ENCODE measurements around the gene SELE.

Gene SELE, protein sequence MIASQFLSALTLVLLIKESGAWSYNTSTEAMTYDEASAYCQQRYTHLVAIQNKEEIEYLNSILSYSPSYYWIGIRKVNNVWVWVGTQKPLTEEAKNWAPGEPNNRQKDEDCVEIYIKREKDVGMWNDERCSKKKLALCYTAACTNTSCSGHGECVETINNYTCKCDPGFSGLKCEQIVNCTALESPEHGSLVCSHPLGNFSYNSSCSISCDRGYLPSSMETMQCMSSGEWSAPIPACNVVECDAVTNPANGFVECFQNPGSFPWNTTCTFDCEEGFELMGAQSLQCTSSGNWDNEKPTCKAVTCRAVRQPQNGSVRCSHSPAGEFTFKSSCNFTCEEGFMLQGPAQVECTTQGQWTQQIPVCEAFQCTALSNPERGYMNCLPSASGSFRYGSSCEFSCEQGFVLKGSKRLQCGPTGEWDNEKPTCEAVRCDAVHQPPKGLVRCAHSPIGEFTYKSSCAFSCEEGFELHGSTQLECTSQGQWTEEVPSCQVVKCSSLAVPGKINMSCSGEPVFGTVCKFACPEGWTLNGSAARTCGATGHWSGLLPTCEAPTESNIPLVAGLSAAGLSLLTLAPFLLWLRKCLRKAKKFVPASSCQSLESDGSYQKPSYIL

DNA sequence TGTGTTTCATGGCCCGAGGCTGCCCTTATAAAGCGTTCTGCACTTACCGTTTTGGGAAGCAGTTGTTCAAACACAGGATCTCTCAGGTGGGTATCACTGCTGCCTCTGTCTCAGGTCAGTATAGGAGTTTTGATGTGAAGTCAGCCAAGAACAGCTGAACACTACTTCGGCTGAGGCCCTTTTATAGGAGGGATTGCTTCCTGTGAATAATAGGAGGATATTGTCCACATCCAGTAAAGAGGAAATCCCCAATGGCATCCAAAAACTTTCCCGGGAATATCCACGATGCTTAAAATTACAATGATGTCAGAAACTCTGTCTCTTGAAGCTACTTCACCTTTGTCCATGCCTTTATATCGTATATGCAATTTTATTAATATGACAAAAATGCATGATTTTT, at the start of gene SELE:
TSS of gene SELE (minus strand) at position 156 of the 400 bp plus-strand sequence. CDS start 467 bp downstream, outside the sequence.
- no peak for DNase-seq

DNA sequence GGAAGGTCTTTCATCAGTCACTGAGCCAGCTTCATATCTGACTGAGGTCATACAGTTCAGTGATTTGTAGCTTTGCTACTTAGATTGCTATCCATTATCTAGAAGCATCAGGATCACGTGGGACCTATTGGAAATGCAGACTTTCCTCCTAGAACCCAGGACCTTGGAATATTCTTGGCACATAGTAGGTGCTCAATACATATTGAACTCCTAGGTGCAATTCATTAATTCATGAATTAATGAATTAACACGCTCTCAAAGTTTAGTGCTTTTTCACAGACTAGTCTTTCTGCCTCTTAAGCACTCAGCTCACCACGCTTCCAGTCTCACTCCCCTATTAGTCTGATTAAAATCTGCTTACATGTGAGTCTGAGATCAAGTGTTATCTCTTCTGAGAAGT, 48.7 kb upstream of the SELE start:
- in situ Hi-C loops (cut with HindIII; ENCODE audit: low pct_ligation_motif_present, low pct_unique_long_range_greater_than_20kb, low sequenced_read_pairs), result no loop called here
- DNase-seq, result no peak

More for the DNA sequence above, at the start of gene SELE:
- in situ Hi-C loops (cut with HindIII; ENCODE audit: low pct_ligation_motif_present, low pct_unique_long_range_greater_than_20kb, low sequenced_read_pairs), result no loop called here

DNA sequence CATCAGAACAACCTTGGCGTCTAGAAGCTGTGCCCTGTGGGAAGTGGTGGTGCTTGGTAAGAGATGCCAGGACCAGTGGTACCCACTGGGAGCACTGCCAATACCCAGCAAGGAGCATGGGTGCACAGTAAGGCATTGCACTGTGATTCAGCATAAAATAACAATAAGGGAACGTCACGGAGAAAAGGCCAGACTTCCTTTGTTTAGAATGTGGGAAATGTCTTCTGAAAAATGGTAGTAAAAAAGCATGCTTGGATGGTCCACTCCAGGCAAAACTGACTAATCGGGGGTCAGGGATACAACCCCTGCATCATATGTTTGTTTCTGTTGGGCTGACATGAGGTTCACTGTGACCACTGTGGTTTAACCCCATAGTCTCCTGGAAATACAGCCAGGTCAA, 46.1 kb upstream of the SELE start:
- in situ Hi-C loops (cut with HindIII; ENCODE audit: low pct_ligation_motif_present, low pct_unique_long_range_greater_than_20kb, low sequenced_read_pairs), result no loop called here
- no peak for DNase-seq

DNA sequence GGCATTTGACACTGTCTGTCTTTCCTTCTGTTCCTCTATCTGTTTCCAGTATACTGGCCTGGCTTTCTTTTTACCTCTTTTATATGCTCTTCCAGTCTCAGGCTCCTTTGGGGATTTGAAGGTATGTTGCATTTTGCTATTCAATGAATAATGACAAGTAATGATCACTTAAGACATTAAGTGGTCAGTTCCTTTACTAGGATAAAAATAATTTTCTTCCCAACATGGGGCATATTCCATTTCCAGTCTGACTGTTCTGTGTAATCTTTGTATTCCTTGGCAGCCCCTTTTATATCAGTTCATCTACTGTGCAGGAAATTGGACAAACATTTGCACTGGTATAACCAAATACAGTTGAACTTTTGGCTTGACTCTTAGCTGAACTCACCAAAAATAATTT, 45.3 kb upstream of the SELE start:
- in situ Hi-C loops (cut with HindIII; ENCODE audit: low pct_ligation_motif_present, low pct_unique_long_range_greater_than_20kb, low sequenced_read_pairs), result no loop called here
- no peak for DNase-seq

DNA sequence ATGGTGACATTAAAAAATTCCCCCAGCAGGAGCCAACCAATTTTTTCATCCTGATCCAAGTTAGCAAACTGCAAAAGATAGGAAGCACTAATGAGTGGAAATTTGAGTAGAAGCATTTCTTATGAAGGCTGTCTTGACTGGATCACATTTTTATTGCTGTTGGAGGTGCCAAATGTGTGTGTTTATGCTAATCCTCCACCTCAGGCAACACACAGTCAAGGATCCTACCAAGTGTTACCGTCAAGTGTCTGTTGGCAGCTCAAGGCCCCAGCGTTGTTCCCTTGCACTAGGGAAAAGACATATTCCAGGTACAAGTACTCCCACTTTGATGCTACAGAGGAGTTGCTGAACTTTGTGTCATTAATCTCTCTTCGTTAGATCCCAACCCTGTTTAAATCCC, 42.6 kb upstream of the SELE start:
- in situ Hi-C loops (cut with HindIII; ENCODE audit: low pct_ligation_motif_present, low pct_unique_long_range_greater_than_20kb, low sequenced_read_pairs), result no loop called here

DNA sequence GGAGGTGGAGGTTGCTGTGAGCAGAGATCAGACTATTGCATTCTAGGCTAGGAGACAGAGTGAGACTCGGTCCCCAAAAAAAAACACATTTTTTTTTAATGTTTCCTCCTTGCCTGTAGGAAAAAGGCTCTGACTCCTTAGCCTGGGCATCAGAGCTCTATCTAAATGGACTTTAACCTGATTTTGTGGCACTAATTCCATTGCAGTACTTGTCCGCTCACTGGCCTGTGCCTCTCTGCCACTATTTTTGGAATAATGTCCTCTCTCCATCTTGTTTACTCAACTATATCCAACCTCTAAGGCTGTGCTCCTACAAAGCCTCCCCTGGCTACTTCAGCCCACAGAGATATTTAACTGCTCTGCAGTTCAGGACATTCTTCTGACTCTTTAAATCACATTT, 34.3 kb upstream of the SELE start:
- DNase-seq, result no peak
- in situ Hi-C loops (cut with HindIII; ENCODE audit: low pct_ligation_motif_present, low pct_unique_long_range_greater_than_20kb, low sequenced_read_pairs), result no loop called here

More for the DNA sequence above, 42.6 kb upstream of the SELE start:
- DNase-seq, result no peak

DNA sequence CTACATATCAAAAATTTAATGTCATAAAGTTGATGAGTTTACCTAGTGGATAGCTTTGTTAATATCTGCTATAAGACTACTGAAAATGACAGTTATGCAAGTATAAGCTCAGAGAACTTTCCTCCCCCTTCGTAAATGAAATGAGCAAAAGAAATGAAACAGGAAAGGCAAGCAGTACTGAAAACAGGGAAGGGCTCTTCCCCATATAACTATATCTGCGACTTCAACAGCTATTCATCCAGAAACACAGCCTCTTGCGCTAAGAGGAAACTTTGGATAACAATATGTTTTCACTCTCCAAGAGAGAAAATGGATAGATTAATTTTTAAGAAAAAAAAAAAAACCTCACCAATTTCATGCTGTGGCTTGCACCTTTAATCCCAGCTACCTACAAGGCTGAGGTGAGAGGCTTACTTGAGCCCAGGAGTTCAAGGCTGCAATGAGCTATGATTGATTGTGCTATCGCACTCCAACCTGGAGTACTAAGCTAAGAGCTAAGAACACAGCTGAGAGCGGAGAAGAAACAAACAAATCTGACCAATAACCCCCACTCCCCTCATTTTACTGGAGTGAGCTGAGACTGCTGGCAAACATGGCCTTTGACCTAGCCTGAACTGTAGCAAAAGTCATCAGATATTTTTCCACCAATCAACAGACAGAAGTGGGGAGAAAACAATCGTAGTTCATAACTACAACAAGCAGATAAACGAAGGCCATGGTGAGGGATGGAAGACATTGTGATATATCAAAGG, 31.9 kb upstream of the SELE start:
- in situ Hi-C loops (cut with HindIII; ENCODE audit: low pct_ligation_motif_present, low pct_unique_long_range_greater_than_20kb, low sequenced_read_pairs), result no loop called here
- no peak for DNase-seq

DNA sequence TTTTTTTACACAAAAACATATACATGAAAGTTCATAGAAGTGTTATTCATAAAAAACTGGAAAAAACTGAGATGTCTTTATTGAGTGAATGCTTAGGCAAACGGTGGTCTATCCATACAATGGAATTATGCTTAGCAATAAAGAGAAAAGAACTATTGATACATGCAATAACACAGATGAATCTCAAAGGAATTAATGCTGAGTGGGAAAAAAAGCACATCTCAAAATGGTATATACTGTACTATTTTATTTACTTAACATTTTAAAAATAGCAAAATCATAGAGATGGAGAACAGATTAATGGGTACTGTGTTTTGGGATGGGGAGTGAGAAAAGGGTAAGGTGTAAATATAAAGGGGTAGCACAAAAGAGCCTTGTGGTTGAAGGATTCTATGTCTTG, 31.0 kb upstream of the SELE start:
- in situ Hi-C loops (cut with HindIII; ENCODE audit: low pct_ligation_motif_present, low pct_unique_long_range_greater_than_20kb, low sequenced_read_pairs), result no loop called here
- no peak for DNase-seq

DNA sequence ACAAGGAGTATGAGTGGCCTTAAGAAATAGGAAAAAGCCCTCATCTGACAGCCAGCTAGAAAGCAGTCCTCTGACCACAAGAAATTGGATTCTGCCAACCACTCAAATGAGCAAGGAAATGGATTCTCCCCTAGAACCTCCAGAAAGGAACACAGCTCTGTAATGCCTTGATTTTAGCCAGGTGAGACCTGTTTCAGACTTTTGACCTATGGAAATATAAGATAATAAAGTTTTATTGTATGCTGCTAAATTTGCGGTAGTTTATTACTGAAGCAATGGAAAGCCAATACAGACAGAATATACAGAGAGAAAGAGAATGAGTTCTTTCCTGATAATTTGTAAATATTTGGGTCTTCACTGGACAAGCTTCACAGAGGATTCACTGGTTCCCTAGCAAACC, 28.8 kb upstream of the SELE start:
- no peak for DNase-seq
- in situ Hi-C loops (cut with HindIII; ENCODE audit: low pct_ligation_motif_present, low pct_unique_long_range_greater_than_20kb, low sequenced_read_pairs), result no loop called here

DNA sequence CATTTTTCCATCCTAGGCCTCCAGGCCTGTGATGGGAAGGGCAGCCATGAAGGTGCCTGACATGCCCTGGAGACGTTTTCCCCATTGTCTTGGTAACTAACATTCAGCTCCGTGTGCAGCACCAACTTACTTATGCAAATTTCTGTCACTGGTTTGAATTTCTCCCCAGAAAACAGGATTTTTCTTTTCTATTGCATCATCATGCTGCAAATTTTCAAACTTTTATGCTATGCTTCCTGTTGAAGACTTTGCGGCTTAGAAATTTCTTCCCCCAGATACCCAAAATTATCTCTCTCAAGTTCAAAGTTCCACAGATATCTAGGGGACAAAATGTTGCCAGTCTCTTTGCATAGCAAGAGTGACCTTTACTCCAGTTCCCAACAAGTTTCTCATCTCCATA, 25.2 kb upstream of the SELE start:
- in situ Hi-C loops (cut with HindIII; ENCODE audit: low pct_ligation_motif_present, low pct_unique_long_range_greater_than_20kb, low sequenced_read_pairs), result no loop called here
- no peak for DNase-seq

DNA sequence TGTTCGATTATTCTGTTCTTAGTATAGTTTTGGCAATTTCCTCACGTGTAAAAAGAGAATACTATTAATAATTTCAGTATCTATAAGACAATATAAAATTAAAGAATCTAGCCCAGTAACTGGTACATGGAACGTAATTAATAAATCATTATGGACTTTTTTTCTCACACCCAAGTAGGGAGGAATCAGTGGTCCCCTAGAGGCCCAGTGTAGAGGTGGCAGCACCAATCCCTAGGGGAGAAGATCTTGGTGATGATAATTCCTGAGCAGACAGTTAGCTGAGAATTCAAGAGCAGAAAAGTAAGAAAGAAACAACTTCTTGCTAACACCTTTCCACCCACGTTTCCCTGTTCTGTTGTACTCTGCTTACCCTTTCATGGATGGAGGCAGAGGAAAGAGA, 19.7 kb upstream of the SELE start:
- no peak for DNase-seq

DNA sequence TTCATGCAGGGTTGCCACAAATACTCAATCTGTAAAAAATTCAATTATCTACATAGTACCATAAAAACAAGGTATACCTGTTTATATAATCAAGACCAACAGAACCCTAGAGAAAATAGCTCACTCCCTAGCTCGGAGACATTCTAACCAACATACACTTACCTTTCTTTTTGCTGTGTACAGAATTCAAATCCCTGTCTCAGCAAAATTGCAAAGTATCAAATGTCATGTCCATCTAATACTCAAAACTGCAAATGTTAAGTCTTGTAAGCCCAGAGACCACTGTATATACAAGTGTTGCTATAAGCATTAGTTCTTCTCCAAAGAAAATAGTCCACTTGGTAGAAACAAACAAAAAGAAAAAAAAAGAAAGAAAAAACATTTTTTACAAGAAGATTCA, 16.2 kb upstream of the SELE start:
- no peak for DNase-seq
- in situ Hi-C loops (cut with HindIII; ENCODE audit: low pct_ligation_motif_present, low pct_unique_long_range_greater_than_20kb, low sequenced_read_pairs), result no loop called here

More for the DNA sequence above, 19.7 kb upstream of the SELE start:
- in situ Hi-C loops (cut with HindIII; ENCODE audit: low pct_ligation_motif_present, low pct_unique_long_range_greater_than_20kb, low sequenced_read_pairs), result no loop called here

DNA sequence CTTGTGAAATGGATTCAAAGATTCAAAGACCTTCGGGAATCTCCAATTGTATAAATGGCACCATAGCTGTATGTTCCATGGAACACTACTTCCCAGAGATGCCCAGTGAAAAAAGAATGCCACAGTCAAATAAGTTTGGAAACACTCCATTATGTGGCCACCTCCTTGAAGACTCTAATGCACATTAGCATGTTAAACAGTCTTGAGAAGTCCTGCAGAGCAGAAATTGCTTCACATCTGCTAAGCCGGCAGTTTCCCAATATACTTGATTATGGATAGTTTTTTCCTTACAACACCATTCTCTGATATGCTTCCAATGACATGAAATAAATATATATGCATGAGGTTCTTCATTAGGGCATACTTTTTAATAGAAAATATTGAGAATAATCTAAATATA, 12.7 kb upstream of the SELE start:
- DNase-seq, result no peak
- in situ Hi-C loops (cut with HindIII; ENCODE audit: low pct_ligation_motif_present, low pct_unique_long_range_greater_than_20kb, low sequenced_read_pairs), result no loop called here

DNA sequence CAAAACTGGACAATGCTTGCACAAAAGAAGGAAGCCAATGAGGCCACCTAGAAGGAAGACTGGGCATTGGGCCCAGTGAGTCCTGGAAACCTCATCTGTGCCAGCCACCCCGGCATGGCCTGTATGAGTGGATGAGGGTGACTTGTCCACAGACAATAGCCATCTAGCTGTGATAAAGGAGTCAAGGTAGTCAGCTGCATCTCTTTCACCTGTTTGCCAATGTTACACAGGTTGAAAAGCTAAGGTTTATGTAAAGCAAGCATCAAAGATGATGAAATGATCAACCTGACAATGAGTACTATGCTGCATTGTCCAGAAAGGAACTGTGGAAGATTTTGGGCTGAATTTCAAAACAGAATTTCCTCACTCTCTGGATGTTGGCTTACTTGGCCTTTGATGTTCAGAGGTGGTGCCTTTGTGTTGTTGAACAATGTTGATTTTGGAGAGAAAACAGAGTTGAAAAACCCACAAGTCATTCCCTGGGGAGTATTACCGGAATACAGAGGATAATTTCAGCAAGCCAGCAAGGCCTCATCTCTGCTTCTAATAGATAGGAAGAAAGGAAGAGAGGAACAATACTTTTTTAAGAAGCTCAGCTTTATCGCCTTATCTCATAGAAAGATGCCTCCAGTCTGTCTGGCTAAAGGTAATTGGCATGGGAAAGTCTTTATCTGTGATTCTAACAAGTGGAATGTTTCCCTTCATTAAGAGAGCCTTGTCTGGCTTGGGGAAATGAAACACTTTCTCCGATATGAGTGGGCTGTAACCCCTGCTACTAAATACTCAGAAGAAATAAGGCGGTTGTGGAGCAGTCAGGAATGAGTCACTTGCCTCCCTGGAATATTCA, 11.4 kb upstream of the SELE start:
- no peak for DNase-seq
- in situ Hi-C loops (cut with HindIII; ENCODE audit: low pct_ligation_motif_present, low pct_unique_long_range_greater_than_20kb, low sequenced_read_pairs), result no loop called here

DNA sequence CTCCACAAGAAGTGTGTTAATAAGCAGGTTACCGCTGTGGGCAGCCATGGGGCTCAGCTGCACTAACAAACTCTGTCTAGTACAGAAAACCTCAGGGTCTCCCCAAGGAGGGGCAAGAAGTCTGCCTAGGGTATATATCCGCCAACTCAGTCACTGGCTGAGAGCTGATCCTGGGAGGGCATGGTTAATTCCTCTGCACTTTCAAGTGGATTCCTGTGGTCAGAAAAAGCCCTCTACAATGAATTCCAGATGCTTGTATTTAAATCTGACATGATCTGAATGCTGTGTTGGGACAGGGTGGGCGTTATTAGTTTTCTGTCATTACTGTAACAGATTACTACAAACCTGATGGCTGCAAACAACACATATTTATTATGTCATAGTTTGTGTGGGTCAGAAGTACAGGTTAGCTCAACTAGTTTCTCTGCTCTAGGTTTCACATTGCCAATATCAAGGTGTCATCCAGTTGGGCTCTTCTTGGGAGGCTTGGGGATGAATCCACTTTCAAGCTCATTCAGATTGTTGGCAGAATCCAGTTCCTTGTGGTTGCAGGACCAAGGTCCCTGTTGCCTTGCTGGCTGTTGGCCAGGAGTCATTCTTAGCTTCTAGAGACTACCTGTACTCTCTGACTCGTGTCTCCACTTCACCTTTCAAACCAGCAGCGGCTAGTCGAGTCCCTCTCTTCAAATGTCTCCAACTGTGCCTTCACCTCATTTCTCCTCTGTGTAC, 8.0 kb upstream of the SELE start:
- peak; percentile 73 for DNase-seq
- in situ Hi-C loops (cut with HindIII; ENCODE audit: low pct_ligation_motif_present, low pct_unique_long_range_greater_than_20kb, low sequenced_read_pairs), result no loop called here

DNA sequence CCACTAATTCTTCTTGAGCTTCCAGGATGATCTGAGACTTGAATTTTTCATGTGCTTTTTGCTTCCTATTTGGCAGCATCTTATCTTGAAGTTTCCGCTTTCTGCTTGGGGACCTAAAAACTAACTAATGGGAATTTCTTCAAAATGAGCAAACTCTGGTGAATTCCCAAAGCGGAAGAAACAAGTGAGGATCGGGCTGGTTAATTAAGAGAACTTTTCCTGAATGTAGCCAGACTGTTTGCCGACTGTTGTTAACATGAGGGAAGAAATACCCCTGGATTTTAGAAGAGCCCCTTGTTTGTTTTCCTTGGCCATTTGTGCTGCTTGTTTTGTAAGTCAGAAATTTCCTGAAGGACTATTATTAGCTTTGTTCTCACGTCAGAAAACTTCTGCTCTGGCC, 6.1 kb upstream of the SELE start:
- DNase-seq, result no peak
- in situ Hi-C loops (cut with HindIII; ENCODE audit: low pct_ligation_motif_present, low pct_unique_long_range_greater_than_20kb, low sequenced_read_pairs), result no loop called here

DNA sequence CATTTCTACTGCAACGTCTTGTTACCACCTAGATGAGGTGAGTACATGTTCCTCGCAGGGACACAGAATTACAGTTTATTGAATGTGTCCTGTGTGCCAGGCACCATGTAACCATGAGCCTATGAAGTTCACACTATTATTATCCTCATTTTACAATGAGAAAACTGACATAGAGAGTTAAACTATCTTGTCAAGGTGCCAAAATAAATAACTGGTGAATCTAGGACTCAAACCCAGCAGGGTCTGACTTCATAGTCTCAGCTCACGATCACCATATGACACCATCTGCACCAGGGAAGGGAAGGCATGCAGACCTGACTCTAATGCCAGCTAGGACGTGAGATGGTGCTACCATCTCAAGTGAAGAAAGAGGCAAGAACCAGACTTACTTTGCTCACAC, 2.4 kb downstream of the SELE start:
- in situ Hi-C loops (cut with HindIII; ENCODE audit: low pct_ligation_motif_present, low pct_unique_long_range_greater_than_20kb, low sequenced_read_pairs), result no loop called here
- DNase-seq, result no peak

DNA sequence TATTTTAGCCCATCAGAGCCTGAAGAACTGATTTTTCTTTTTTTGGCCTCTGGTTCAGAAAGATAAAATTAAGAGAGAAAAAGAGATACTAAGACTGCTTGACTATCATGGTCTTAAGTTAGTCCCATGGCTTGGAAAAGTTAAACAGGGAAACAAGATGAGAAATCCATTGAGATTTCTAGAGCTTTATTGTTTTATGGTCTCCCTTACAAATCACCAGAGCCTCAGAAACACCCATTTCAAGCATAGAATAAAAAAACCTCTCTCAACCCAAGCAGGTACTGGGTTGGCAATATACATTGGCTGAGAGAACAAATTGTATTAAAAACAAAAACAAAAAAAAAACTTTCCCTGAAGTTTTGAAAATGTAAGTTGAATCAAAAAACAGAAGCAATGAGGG, 3.9 kb downstream of the SELE start:
- in situ Hi-C loops (cut with HindIII; ENCODE audit: low pct_ligation_motif_present, low pct_unique_long_range_greater_than_20kb, low sequenced_read_pairs), result no loop called here
- DNase-seq, result no peak

Data from ACHN (cell line).